Neural cell (in vitro differentiated cells): ENCODE data around the gene AGBL4.

Source experiments
- CTCF ChIP-seq: fragments of 450-650 bp; IDR thresholded peaks from 2 replicates; pipeline ENCODE4 v1.5.1; 2014; ENCODE audit warnings: antibody characterized with exemption, mild to moderate bottlenecking, moderate library complexity; ENCODE audit not compliant: poor library complexity, severe bottlenecking
- EP300 ChIP-seq: fragments of 450-650 bp; conservative IDR thresholded peaks from 2 replicates; pipeline ENCODE4 v1.6.1; 2014; ENCODE audit warnings: antibody characterized with exemption, mild to moderate bottlenecking, moderate library complexity; ENCODE audit not compliant: poor library complexity, severe bottlenecking
- EZH2 ChIP-seq: fragments of 200-600, 300-800 bp; shearing (Covaris generic), sonication (generic); IDR thresholded peaks from 2 replicates; pipeline ENCODE4 v1.6.1; 2014; ENCODE audit warnings: antibody characterized with exemption, low read length, borderline replicate concordance, mild to moderate bottlenecking; ENCODE audit not compliant: insufficient read depth, poor library complexity, severe bottlenecking
- POLR2AphosphoS5 ChIP-seq: IDR thresholded peaks from 2 replicates; pipeline ENCODE4 v1.6.1; 2012
- REST ChIP-seq: IDR thresholded peaks from 2 replicates; pipeline ENCODE4 v1.6.1; 2012; ENCODE audit warnings: borderline replicate concordance
- TAF1 ChIP-seq: IDR thresholded peaks from 2 replicates; pipeline ENCODE4 v1.6.1; 2012; ENCODE audit warnings: low read depth

GRCh38 chr1:49013079-49013478 lies 1010.7 kb downstream of the AGBL4 start:
- TF ChIP-seq TAF1 = no peak
- no peak for TF ChIP-seq EP300
- no peak for TF ChIP-seq REST
- no peak for TF ChIP-seq CTCF
- no peak for TF ChIP-seq EZH2
- TF ChIP-seq POLR2AphosphoS5 = no peak
